Inflammatory macrophage (primary cell): ENCODE measurements around the gene SCUBE3.

ENCODE experiments used
- DNase-seq, 2 donors: peaks; one replicate each; pipeline ENCODE4 v3.0.0-alpha.2; 2020 to 2022

SCUBE3 gene

DNA sequence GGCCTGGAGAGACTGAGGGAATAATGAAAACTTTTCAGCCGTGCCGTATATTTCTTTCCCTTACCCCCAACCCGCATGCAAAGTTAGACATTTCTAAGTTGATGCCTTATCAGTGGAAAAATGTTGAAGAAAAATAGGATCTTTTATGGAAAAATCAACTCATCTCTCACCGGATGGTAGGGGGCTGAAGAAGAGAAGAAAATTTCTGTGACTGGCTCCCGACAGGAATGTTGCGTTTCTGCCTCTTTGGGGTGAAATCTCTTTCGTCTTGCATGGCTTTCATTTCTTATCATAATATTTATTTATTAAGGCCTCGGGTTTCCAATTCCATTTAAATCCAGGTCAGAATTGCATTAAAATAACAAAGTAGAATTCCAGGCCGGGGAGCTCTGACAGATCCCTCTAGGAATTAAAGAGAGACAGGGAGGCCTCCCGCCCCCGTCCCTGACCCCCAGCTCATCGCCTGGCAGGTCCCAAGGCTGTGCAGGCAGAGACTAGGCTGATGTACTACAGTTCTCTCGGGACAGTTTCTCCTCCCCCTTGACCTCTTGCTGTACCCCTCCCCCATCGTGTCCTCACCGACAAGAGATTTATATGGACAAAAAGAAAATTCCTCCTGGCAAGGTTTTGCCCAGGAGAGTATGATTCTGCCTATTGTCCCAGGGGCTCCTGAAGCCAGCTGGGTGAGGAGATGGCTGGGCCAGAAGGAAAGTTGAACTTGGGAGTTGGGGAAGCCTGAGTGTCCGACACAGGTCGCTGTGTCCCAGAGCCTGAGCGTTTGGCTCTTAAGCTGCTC lies 1.3 kb downstream of the SCUBE3 start:
- no peak for DNase-seq

DNA sequence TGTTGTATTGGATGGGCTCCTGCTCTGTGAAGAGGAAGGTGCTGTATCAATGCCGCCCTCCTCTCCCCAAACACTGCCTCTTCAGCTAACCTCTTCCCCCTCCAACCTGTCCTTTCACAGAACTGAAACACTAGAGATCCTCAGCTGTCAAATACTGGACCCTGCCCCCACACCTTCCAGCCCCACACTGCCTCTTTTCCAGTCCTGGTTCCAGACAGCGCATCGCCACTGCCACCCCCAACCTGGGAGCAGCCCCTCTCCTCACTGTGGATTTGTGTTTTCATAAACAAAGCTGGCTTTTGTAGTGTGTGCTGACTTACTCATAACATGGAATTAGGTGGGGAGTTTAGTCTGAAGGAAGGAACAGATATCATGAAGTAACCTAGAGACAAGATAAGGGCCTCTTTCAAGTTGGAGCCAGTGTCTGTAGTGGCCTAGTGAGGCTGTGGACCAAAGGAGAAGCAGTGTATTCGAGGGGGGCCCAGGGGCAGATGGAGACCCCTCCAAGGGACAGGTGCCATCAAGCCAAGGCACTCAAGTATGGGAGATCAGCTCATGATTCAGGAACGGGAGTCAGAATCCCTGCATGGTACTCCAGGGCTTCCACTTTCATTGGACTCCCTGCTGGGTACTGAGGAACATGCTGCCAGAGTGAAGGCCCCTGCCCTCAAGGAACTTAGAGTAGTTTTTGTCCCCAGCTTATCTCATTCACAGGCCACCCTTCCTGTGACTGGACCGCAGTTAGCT lies 2.1 kb downstream of the SCUBE3 start:
- DNase-seq: no peak

DNA sequence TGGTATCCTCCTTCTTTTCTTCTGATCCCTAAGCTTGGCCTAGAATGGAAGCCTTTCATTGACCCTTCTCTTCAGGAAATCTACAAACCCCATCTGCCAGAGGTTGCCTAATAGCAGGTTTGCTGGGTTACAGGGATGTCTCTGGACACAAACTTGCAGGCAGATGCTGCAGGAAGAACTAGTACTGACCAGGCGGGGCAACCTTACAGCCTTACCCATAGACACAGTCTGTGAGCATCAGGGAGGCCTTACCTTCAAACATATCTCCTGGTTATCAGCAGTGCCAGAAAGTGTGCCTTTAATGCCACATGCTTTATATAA lies 2.6 kb downstream of the SCUBE3 start:
- DNase-seq: no peak

DNA sequence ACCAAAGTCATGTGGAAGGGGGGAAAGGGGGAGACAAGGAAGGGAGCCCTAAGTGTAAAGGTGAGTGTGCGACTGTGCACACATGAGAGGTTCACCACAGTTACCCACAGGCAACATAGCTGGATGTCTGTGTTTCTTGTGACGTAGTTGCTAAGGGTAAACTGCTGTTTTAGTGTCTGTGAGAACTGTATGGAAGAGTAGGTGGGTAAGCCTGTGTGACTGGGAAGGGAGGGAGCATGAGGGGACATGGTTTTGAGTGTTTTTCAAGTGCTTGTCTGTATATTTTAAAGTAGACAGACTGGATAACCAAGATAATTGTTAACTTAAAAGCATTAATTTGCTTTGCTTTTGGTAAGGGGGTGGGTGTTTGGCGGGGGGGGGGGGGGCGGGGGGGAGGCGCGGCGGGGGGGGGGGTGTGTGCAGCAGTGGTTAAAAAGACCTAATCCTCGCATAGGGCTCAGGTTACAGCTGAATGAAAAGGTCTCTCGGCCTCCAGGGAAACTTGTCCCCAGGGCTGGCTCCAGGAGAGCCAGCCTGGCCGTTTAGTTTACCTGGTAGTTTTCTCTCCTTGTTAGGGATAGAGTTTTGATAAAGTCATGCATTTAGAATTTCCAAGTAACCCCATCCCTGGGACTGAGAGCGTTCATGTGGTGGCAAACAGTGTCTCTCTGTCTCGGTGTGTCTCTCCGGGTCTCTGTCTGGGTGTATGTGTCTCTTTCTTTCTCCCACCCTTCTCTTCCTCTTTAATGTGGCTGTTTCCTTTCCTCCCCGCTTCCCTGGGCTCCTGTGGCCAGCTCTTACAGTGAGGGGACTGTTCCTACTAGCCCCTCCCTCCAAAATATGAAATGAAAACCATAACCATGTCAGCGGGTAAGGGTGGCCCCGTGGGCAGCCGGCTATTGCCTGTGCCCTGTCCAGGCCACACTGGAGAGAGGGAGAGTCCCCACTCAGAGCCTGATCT lies 3.4 kb downstream of the SCUBE3 start:
- DNase-seq: no peak

DNA sequence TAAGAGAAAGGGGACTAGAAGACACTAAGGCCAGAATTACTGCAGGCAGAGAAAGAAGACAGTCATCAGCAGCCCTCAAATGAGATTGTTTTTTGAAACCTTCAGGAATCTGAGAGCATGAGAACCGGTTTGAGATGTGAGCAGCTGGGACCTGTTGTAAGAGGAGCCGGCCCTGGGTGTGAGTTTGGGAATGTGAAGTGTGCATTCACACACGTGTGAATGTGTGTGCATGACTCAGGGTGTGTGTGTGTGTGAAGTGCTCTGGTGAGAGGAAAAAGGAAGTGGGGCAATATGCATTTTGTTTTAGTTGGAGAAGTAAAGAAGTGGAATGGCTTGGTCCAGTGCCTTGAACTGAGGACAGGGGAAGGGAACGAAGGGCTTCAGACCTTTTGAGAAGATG lies 4.3 kb downstream of the SCUBE3 start:
- peak; percentile 36 to 44 for DNase-seq

DNA sequence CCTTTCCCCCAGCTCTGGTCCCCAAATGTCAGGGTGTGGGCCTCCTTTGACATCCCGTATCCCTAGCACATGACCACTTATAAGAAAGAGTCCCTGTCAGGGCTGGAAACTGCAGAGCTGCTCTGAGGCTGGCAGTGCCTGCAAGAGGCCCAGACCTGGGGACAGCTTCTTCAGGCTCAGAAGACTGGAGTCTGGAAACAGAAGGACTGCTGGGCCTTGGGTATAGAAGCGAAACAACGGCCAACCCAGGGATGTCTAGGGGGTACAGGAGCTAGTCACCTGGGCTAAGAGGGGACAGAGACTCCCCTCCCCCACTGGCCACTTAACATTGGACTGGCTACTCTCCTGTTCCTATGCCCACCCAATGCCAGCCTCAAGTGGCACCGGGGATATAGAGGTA lies 4.7 kb downstream of the SCUBE3 start:
- no peak for DNase-seq

DNA sequence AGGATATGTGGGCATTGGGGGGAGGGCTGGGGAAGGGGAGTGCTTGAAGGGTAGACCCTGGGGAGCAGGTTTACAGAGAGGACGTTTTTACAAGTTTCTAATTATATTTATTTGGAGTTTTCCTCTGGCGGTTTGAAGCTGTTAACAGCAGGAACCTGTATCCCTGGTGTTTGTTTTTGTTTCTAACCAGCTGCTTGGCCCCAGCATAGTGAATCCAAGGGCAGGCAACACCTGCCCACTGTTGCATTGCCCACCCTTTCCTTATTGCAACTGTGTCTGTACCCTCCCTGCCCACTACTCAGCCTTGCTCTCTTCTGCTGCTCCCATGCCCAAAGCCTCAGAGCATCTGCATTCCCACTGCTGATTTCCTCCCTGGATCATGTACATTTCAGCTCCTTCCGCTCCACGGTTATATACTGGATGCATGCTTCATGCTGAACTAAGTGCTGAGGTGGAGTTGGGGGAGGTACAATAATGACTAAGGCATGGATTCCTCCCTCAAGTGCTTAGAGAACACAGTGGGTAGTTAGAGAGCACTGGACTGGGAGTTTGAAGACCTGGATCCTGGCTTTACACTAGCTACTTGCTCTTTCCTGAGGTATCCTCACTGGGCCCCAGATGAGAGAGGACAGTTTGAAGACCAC lies 6.0 kb downstream of the SCUBE3 start:
- DNase-seq: no peak

DNA sequence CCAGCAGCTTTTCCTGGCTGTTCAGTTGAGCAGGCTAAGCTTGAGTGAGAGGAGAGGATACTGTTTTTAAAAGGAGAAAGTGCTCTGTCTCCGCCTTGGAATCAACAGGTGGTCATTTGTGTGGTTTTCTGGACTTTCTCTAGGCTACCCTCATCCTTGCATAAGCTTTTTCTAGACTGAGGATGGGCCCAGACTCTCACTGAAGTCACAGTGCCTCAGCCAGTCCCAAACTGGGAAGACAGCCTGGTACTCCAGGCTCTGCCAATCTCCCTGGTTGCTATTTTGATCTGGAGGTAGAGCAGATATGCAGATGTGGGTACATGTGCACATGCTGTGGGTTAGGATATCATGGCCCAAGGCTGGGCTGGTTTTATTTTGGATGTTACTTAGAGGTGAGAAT lies 7.0 kb downstream of the SCUBE3 start:
- DNase-seq: no peak

DNA sequence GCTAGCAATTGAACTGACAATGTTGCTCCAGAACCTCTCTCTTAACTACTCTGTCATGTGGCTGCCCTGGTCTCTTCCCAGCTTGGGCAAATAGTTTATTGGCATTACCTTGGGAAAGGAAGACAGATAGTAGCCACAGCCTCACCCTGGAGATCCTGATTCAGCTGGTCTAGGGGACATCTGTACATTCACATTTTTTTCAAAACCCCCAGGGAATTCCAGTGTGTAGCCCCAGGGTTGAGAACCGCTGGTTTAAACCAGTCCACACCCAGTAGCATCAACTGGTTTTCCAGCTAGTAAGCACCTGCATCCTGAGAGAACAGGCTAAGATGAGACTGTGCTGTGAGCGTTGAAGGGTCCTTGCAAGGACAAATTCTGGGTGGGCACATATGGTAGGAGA lies 9.6 kb downstream of the SCUBE3 start:
- DNase-seq: no peak

DNA sequence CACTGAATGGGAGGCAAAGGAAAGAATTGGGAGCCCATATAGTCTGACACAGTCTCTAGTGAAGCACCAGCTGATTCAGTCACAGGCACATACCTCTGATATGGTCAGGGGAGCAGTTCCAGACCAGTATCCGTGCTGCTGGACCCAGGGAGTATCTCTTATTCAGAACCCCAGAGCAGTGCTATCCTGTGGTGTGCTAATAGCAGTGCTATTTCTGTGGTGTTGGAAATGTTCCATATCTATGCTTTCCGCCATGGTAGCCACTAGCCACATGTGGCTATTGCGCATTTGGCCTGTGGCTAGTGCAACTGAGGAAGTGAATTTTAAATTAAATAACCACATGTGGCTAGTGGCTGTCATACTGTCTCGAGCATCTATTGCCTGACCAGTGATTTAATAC lies 11.0 kb downstream of the SCUBE3 start:
- peak; percentile 37 to 39 for DNase-seq

DNA sequence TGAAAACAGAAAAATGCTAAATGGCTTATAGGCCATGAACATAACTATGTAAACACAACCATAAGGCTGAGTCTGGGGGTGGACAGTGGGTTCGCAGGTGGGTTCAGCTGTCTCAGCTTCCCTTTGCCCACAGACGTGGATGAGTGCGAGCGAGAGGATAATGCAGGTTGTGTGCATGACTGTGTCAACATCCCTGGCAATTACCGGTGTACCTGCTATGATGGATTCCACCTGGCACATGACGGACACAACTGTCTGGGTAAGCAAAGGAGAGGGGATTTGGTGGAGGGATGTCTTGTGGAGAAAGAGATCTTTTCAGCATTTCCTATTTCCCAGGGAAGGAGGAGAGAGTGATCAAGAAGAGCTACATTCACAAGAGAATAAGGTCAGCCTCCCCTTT lies 14.7 kb downstream of the SCUBE3 start:
- no peak for DNase-seq

DNA sequence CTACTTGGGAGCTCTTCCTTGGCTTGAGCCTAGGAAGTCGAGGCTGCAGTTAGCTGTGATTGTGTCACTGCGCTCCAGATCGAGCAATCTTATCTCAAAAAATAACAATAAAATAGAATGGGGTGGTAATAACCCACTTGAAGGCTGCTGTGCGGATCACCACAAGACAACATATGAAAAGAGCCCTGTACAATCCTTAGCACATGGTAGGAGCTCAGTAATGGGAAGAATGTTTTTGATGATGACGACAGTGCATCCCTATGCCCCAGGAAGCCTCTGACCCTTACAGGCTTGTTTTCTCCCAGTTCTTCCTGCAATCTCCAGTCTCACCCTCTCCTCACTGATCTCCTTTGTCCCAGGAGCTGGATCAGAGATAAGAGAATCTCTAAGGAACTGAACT lies 15.5 kb downstream of the SCUBE3 start:
- DNase-seq: no peak

DNA sequence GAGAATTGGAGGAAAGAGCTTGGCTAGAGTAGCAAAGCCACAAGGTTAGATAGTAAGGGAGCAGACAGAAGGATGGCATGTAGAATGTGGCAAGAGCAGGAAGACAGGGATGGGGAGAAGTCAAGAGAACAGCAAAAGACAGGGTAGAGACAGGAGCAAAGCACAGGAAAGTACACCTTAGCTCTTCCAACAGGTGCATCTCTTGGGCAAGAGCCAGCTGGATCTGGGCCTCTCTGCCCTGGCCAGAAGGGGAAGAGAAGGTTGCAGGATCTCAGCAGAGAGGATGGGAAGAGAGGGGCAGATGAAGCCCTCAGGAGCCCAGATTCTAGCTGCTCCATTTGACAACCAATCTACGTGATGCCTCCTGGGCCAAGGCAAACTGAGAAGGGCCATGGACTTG lies 16.7 kb downstream of the SCUBE3 start:
- no peak for DNase-seq

DNA sequence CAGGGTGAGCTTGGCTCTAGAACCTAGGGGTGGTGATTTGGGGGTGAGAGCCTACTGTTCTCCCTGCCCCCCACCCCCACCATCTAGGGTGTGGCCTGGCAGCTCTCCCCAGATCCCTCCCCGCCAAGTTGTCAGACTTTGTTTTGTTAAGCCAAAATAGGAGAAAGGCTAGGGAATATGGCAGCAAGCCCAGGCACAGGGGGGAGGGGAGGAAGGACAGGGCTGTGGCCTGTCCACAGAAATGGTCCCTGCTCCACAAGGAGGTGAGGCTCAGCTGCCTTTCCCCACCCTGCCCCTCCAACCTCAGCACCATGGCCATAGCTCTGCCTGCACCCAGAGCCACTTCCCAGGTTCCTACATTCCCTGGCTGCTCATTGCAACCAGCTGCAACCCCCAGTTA lies 17.2 kb downstream of the SCUBE3 start:
- DNase-seq: no peak

DNA sequence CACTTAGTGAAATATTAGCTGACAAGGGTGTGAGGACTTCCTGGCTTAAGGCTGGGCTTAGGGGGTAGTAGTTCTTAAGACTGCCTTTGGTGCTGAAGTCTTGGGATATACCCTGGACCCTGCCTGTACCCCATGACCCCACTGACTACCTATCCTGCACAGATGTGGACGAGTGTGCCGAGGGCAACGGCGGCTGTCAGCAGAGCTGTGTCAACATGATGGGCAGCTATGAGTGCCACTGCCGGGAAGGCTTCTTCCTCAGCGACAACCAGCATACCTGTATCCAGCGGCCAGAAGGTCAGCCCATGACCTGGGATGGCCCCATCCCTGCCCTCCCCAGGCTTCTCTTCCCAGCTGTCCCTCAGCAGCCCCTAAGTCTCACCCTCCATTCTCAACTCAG lies 17.8 kb downstream of the SCUBE3 start:
- DNase-seq: no peak

DNA sequence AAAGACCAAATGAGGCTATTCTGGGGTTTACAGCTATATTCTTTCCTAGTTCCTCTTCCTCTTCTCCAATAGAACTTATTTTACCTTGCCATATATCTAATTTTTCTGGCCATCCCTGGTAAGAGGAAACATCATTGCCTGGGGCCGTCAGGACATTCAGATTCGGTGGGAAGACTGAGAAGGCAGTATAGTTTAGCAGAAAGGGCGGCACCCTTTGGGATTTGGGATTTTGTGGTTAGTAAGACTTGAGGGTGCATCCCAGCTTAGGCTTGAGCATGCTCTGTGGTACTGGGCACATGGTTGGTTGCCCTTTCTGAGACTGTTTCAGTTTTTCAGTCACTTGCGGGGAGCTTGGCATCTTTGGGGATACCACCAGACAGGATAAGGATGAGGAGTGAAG lies 21.1 kb downstream of the SCUBE3 start:
- DNase-seq: no peak

DNA sequence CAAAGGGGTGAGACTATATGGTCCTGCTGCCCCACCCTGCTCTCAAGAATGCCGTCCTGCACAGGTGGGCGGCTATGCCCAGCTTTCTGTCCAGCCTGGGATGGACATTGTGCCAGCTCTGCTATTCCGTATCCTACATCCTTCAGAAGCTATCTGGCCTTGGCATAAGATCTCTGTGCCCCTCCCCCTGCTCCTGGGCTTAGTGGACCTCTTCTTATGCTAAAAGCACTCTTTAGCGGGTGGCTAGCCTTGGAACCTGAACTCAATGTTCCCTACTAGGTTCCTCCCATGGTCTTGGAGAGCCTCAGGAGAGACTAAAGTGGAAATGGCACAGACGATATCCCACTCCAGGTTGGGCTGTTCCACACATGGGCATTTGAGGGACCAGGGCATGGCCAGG lies 22.5 kb downstream of the SCUBE3 start:
- no peak for DNase-seq

DNA sequence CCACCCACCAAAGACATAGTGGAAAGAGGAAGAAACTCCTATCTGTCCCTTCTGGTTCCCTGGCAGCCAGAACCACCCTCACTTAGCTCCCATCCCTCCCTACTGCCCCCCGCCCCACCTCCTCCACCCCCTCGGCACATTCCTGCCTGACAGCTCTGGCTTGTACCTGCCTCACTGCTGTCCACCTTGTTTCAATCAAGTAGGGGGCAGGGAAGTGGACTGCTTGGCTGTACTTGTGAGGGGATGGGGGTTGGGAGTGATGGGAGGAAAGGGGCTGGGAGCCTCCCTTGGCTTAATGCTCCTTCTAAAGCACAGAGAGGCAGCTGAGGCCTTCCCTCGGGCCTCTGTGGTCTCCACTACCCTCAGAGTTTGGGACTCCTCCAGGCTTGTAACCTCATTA lies 23.7 kb downstream of the SCUBE3 start:
- DNase-seq: no peak

DNA sequence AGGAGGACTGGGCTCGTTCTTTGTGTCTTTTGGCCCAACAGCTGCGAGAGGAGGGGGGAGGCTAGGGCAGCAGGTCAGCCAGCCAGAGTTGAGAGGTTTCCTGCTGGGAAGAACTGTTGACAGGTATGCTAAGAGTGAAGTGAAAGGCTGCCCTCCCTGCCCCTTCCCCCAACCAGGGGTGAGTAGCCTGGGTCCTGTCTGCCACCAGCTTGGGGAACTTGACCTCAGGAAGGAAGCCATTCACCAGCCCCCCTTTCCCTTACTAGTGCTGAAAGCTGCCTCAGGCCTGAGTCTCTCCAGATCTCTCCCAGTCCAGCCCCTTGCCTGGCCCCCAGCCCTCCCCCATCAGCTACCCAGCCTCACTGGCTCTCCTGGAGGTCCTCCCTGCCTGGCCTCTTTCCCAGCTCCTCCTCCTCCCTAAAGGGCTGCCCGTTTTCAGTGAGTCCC lies 25.1 kb downstream of the SCUBE3 start:
- DNase-seq: no peak

DNA sequence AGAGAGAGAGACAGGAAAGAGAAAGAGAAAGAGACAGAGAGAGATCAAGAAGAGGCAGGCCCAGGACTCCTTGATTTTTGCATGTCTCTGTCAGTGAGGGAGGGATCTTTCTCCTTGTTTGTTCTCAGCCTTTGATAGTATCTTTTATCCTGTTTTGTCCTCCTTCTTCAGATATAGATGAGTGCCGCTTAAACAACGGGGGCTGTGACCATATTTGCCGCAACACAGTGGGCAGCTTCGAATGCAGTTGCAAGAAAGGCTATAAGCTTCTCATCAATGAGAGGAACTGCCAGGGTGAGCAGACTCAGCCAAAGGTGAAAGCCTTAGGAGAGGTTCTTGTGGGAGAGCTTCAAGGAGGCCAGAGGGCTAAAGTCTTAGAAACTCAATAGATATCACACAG lies 25.8 kb downstream of the SCUBE3 start:
- DNase-seq: no peak

DNA sequence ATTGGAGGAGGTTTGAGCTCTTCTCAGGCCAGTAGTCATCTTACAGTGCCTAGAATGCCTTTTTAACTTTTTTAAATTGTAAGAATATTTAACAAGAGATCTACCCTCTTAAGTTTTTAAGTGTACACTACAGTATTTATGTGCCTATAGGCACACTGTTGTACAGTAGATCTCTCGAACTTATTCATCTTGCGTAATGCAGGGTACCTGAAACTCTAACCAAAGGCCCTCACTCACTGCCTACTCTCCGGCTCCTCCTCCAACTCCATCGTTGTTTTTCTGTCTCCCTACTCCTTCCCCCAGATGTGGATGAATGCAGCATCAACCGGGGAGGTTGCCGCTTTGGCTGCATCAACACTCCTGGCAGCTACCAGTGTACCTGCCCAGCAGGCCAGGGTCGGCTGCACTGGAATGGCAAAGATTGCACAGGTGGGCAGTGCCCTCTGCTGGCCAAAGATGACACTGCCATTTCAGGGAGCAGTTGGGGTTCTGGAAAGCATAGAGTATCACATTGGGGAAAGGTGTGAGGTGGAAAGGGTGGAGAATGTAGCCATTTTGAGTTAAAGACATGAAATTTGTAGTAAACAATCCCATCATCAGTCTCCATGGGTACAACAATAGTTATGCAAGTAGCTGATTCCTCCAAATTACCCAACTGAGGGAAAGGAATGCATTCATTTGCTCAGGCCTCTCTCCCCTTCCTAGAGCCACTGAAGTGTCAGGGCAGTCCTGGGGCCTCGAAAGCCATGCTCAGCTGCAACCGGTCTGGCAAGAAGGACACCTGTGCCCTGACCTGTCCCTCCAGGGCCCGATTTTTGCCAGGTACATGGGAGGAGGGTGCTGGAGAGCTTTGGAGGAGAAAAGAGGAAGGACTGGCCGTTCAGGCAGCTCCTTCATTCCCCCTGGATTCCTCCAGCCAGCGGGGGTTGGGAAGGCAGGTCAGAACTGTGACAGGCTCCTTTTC lies 27.4 kb downstream of the SCUBE3 start:
- peak; percentile 50 to 64 for DNase-seq

DNA sequence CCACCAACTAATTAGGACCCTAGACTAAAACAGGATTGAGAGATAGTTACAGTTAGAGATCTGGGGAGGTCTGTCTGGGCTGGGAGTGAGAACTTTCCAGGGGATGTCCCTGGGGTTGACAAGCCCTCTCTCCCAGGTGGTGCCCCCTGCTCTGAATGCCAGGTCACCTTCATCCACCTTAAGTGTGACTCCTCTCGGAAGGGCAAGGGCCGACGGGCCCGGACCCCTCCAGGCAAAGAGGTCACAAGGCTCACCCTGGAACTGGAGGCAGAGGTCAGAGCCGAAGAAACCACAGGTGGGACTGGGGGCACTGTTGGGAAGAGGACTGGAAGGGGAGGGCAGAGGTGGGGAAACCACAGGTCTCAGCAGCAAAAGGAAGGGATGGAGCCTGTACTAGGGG lies 28.7 kb downstream of the SCUBE3 start:
- DNase-seq: no peak
